ENCODE data around the gene RETNLB. TPM values are rescaled to one million over a fixed set of nuclear protein-coding genes. Genes with fewer than 3 reads are reported as not detected.

The RETNLB gene
- total RNA-seq (2012; rRNA removed): not detected in 2 replicates

GRCh38 chr3:108757404-108757982 is at the start of gene RETNLB:
RETNLB (minus strand) TSS chr3:108757410; CDS start chr3:108757185, 225 bp downstream.
- Histone ChIP-seq H3K27me3 (ENCODE audit: control insufficient read depth, insufficient read depth, low read length) (no peaks in the 10 kb centered on the region), H3K4me2 (ENCODE audit: low read length) (no peak within 1 kb of the TSS), H3K36me3 (ENCODE audit: insufficient read depth, low read length) (no peaks in the 10 kb centered on the region), H3K4me3 (ENCODE audit: low read length) (no peak within 1 kb of the TSS), H3K9me3 (replicated peaks; ENCODE audit: low read length) (no peaks in the 10 kb centered on the region), H3K9ac (ENCODE audit: low read depth, low read length) (no peak within 1 kb of the TSS), H3K4me1 (ENCODE audit: control insufficient read depth, insufficient read depth, low read length) (no peaks in the 10 kb centered on the region)

- H3K27me3 ChIP-seq (ENCODE audit: control insufficient read depth, insufficient read depth, low read length): no peaks in the 10 kb centered on the region
- no peak overlapping the region for H3K4me3 ChIP-seq (ENCODE audit: low read length)
Observed at GRCh38 chr3:108806316-108806715, 49.1 kb upstream of the RETNLB start.

GRCh38 chr3:108804966-108805365 is 47.8 kb upstream of the RETNLB start:
- Histone ChIP-seq H3K36me3 (ENCODE audit: insufficient read depth, low read length) (no peaks in the 10 kb centered on the region), H3K4me1 (ENCODE audit: control insufficient read depth, insufficient read depth, low read length) (no peaks in the 10 kb centered on the region), H3K9me3 (replicated peaks; ENCODE audit: low read length) (no peaks in the 10 kb centered on the region)

More at GRCh38 chr3:108806316-108806715, 49.1 kb upstream of the RETNLB start:
- Histone ChIP-seq H3K9me3 (replicated peaks; ENCODE audit: low read length) (no peaks in the 10 kb centered on the region), H3K36me3 (ENCODE audit: insufficient read depth, low read length) (no peaks in the 10 kb centered on the region), H3K4me2 (ENCODE audit: low read length) (no peak overlapping the region), H3K4me1 (ENCODE audit: control insufficient read depth, insufficient read depth, low read length) (no peaks in the 10 kb centered on the region), H3K9ac (ENCODE audit: low read depth, low read length) (no peak overlapping the region)

GRCh38 chr3:108804437-108804836 is 47.2 kb upstream of the RETNLB start:
- H3K27me3 ChIP-seq (ENCODE audit: control insufficient read depth, insufficient read depth, low read length): no peaks in the 10 kb centered on the region
- no peak overlapping the region for H3K4me2 ChIP-seq (ENCODE audit: low read length)
- H3K9ac ChIP-seq (ENCODE audit: low read depth, low read length): no peak overlapping the region
- no peaks in the 10 kb centered on the region for H3K9me3 ChIP-seq (replicated peaks; ENCODE audit: low read length)
- H3K36me3 ChIP-seq (ENCODE audit: insufficient read depth, low read length): no peaks in the 10 kb centered on the region
- no peak overlapping the region for H3K4me3 ChIP-seq (ENCODE audit: low read length)
- H3K4me1 ChIP-seq (ENCODE audit: control insufficient read depth, insufficient read depth, low read length): no peaks in the 10 kb centered on the region

More at GRCh38 chr3:108804966-108805365, 47.8 kb upstream of the RETNLB start:
- no peaks in the 10 kb centered on the region for H3K27me3 ChIP-seq (ENCODE audit: control insufficient read depth, insufficient read depth, low read length)
- no peak overlapping the region for H3K9ac ChIP-seq (ENCODE audit: low read depth, low read length)
- H3K4me2 ChIP-seq (ENCODE audit: low read length): no peak overlapping the region
- H3K4me3 ChIP-seq (ENCODE audit: low read length): no peak overlapping the region

GRCh38 chr3:108791473-108791872 is 34.3 kb upstream of the RETNLB start:
- H3K36me3 ChIP-seq (ENCODE audit: insufficient read depth, low read length): no peaks in the 10 kb centered on the region
- H3K9me3 ChIP-seq (replicated peaks; ENCODE audit: low read length): no peaks in the 10 kb centered on the region
- H3K27me3 ChIP-seq (ENCODE audit: control insufficient read depth, insufficient read depth, low read length): no peaks in the 10 kb centered on the region
- H3K9ac ChIP-seq (ENCODE audit: low read depth, low read length): no peak overlapping the region
- no peak overlapping the region for H3K4me2 ChIP-seq (ENCODE audit: low read length)
- no peaks in the 10 kb centered on the region for H3K4me1 ChIP-seq (ENCODE audit: control insufficient read depth, insufficient read depth, low read length)
- H3K4me3 ChIP-seq (ENCODE audit: low read length): no peak overlapping the region

- Histone ChIP-seq H3K36me3 (ENCODE audit: insufficient read depth, low read length) (no peaks in the 10 kb centered on the region), H3K4me3 (ENCODE audit: low read length) (no peak overlapping the region), H3K9me3 (replicated peaks; ENCODE audit: low read length) (no peaks in the 10 kb centered on the region), H3K9ac (ENCODE audit: low read depth, low read length) (no peak overlapping the region), H3K4me1 (ENCODE audit: control insufficient read depth, insufficient read depth, low read length) (no peaks in the 10 kb centered on the region), H3K27me3 (ENCODE audit: control insufficient read depth, insufficient read depth, low read length) (no peaks in the 10 kb centered on the region), H3K4me2 (ENCODE audit: low read length) (no peak overlapping the region)
Observed at GRCh38 chr3:108780235-108780634, 23.0 kb upstream of the RETNLB start.

GRCh38 chr3:108779496-108779895 is 22.3 kb upstream of the RETNLB start:
- no peak overlapping the region for H3K9ac ChIP-seq (ENCODE audit: low read depth, low read length)
- no peaks in the 10 kb centered on the region for H3K4me1 ChIP-seq (ENCODE audit: control insufficient read depth, insufficient read depth, low read length)
- H3K36me3 ChIP-seq (ENCODE audit: insufficient read depth, low read length): no peaks in the 10 kb centered on the region

GRCh38 chr3:108775649-108776048 is 18.4 kb upstream of the RETNLB start:
- no peak overlapping the region for H3K9ac ChIP-seq (ENCODE audit: low read depth, low read length)
- H3K27me3 ChIP-seq (ENCODE audit: control insufficient read depth, insufficient read depth, low read length): no peaks in the 10 kb centered on the region
- no peaks in the 10 kb centered on the region for H3K4me1 ChIP-seq (ENCODE audit: control insufficient read depth, insufficient read depth, low read length)
- no peak overlapping the region for H3K4me3 ChIP-seq (ENCODE audit: low read length)
- H3K4me2 ChIP-seq (ENCODE audit: low read length): no peak overlapping the region
- no peaks in the 10 kb centered on the region for H3K36me3 ChIP-seq (ENCODE audit: insufficient read depth, low read length)
- H3K9me3 ChIP-seq (replicated peaks; ENCODE audit: low read length): no peaks in the 10 kb centered on the region

More at GRCh38 chr3:108779496-108779895, 22.3 kb upstream of the RETNLB start:
- Histone ChIP-seq H3K4me2 (ENCODE audit: low read length) (no peak overlapping the region), H3K4me3 (ENCODE audit: low read length) (no peak overlapping the region), H3K9me3 (replicated peaks; ENCODE audit: low read length) (no peaks in the 10 kb centered on the region), H3K27me3 (ENCODE audit: control insufficient read depth, insufficient read depth, low read length) (no peaks in the 10 kb centered on the region)

- Histone ChIP-seq H3K4me2 (ENCODE audit: low read length) (no peak overlapping the region), H3K4me3 (ENCODE audit: low read length) (no peak overlapping the region), H3K4me1 (ENCODE audit: control insufficient read depth, insufficient read depth, low read length) (no peaks in the 10 kb centered on the region), H3K36me3 (ENCODE audit: insufficient read depth, low read length) (no peaks in the 10 kb centered on the region), H3K9ac (ENCODE audit: low read depth, low read length) (no peak overlapping the region), H3K9me3 (replicated peaks; ENCODE audit: low read length) (no peaks in the 10 kb centered on the region), H3K27me3 (ENCODE audit: control insufficient read depth, insufficient read depth, low read length) (no peaks in the 10 kb centered on the region)
Observed at GRCh38 chr3:108767253-108767652, 10.0 kb upstream of the RETNLB start.

GRCh38 chr3:108755686-108756085 is 1.5 kb downstream of the RETNLB start:
- Histone ChIP-seq H3K9ac (ENCODE audit: low read depth, low read length) (no peak overlapping the region), H3K4me3 (ENCODE audit: low read length) (no peak overlapping the region), H3K27me3 (ENCODE audit: control insufficient read depth, insufficient read depth, low read length) (no peaks in the 10 kb centered on the region), H3K4me2 (ENCODE audit: low read length) (no peak overlapping the region), H3K9me3 (replicated peaks; ENCODE audit: low read length) (no peaks in the 10 kb centered on the region), H3K36me3 (ENCODE audit: insufficient read depth, low read length) (no peaks in the 10 kb centered on the region), H3K4me1 (ENCODE audit: control insufficient read depth, insufficient read depth, low read length) (no peaks in the 10 kb centered on the region)

GRCh38 chr3:108744762-108745161 is 12.4 kb downstream of the RETNLB start:
- no peak overlapping the region for H3K9ac ChIP-seq (ENCODE audit: low read depth, low read length)
- H3K4me3 ChIP-seq (ENCODE audit: low read length): no peak overlapping the region
- H3K4me2 ChIP-seq (ENCODE audit: low read length): no peak overlapping the region
- no peaks in the 10 kb centered on the region for H3K27me3 ChIP-seq (ENCODE audit: control insufficient read depth, insufficient read depth, low read length)
- no peaks in the 10 kb centered on the region for H3K9me3 ChIP-seq (replicated peaks; ENCODE audit: low read length)
- H3K36me3 ChIP-seq (ENCODE audit: insufficient read depth, low read length): no peaks in the 10 kb centered on the region
- no peaks in the 10 kb centered on the region for H3K4me1 ChIP-seq (ENCODE audit: control insufficient read depth, insufficient read depth, low read length)

- no peaks in the 10 kb centered on the region for H3K4me1 ChIP-seq (ENCODE audit: control insufficient read depth, insufficient read depth, low read length)
- H3K27me3 ChIP-seq (ENCODE audit: control insufficient read depth, insufficient read depth, low read length): no peaks in the 10 kb centered on the region
- no peak overlapping the region for H3K4me3 ChIP-seq (ENCODE audit: low read length)
- H3K36me3 ChIP-seq (ENCODE audit: insufficient read depth, low read length): no peaks in the 10 kb centered on the region
- H3K9ac ChIP-seq (ENCODE audit: low read depth, low read length): no peak overlapping the region
- H3K4me2 ChIP-seq (ENCODE audit: low read length): no peak overlapping the region
- H3K9me3 ChIP-seq (replicated peaks; ENCODE audit: low read length): no peaks in the 10 kb centered on the region
Observed at GRCh38 chr3:108742929-108743328, 14.3 kb downstream of the RETNLB start.
